ENCODE data around the gene TESMIN. TPM values are rescaled to one million over a fixed set of nuclear protein-coding genes. Genes with fewer than 3 reads are reported as not detected.

Gene TESMIN
- total and polyA plus RNA-seq, 12 donors, result 0.42 to 6.6 (median 2.6) TPM

DNA sequence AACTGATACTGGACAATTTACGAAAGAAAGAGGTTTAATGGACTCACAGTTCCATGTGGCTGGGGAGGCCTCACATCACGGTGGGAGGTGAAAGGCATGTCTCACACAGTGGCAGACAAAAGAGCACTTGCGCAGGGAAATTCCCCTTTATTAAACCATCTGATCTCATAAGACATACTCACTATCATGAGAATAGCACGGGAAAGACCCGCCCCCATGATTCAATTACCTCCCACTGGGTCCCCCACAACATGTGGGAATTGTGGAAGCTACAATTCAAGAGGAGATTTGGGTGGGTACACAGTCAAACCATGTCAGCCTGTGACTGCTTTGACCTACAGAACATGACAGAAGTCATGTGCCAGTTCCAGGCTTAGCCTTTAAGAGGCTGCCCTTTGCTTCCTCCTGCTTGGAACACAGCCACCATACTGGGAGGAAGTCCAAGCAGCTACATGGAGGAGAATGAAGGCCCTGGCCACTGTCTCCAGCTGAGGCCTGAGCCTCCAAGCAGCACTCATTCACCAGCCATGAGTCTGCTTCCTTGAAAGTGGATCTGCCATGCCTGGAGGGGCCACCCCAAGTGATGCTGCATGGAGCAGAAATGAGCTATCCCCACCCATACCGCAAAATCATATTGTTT lies 77.9 kb downstream of the TESMIN start:
- no peak overlapping the region for H3K4me3 ChIP-seq
- H3K27ac ChIP-seq, result no peak overlapping the region
- no peaks in the 10 kb centered on the region for H3K36me3 ChIP-seq (replicated peaks in 1 of 2)
- WGBS, 4 donors, result 76 to 95% (median 85%) methylated on average over 6 of the region's 6 CpGs
- intact Hi-C loops (cut with DNase I), result no loop called here
- H3K27me3 ChIP-seq, result peaks cover 6% of the 10 kb centered on the region
- no peaks in the 10 kb centered on the region for H3K4me1 ChIP-seq (replicated peaks in 1 of 2)
- no peak for TF ChIP-seq POLR2A (IDR thresholded peaks at IDR 0.05)
- TF ChIP-seq, protein P1, sequence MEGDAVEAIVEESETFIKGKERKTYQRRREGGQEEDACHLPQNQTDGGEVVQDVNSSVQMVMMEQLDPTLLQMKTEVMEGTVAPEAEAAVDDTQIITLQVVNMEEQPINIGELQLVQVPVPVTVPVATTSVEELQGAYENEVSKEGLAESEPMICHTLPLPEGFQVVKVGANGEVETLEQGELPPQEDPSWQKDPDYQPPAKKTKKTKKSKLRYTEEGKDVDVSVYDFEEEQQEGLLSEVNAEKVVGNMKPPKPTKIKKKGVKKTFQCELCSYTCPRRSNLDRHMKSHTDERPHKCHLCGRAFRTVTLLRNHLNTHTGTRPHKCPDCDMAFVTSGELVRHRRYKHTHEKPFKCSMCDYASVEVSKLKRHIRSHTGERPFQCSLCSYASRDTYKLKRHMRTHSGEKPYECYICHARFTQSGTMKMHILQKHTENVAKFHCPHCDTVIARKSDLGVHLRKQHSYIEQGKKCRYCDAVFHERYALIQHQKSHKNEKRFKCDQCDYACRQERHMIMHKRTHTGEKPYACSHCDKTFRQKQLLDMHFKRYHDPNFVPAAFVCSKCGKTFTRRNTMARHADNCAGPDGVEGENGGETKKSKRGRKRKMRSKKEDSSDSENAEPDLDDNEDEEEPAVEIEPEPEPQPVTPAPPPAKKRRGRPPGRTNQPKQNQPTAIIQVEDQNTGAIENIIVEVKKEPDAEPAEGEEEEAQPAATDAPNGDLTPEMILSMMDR (IDR thresholded peaks at IDR 0.05), result no peak
- H3K9me3 ChIP-seq (replicated peaks in 1 of 3), result no peaks in the 10 kb centered on the region
- peak in 1 of 7 donors; percentile 64 for DNase-seq

DNA sequence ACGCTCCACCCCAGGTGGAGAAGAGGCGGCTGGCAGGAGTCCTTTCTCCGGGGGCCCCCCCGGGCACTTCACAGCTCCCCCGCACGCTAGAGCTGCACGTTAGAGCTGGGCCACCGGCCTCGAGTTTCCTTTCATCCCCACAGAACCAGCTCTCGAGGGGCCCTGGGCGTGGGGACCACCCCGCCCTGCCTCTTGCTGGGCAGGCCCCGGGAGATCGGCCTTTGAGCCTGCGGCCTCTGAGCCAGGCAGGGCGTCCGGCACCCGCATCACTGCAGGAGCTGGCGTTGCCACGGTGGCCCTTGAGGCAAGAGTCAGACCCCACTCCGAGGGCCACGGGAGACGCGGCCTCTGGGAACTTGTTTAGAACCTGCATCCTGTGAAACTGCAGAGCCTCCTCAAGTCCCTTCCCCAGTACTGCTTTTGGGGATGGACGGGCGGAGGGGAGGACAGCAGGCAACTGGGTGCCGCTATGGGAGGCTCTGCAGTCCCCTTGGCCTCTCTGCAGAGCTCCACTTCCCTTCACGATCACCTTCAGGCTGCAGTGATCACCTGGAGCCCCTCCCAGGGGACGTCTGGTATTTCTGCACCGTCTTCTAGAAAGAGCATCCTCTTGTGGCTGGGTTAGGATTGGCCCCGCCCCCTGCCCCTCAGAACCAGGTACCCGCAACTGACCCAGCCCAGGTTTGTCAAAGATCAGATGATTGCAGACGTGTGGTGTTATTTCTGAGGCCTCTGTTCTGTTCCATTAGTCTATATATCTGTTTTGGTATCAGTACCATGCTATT lies 80.9 kb downstream of the TESMIN start:
- H3K4me1 ChIP-seq (replicated peaks in 1 of 2), result no peaks in the 10 kb centered on the region
- peaks cover 6% of the 10 kb centered on the region for H3K27me3 ChIP-seq
- DNase-seq, result no peak
- 76 to 86% (median 79%) methylated on average over 8 to 33 of the region's 33 CpGs for WGBS, 4 donors
- H3K36me3 ChIP-seq (replicated peaks in 1 of 2), result no peaks in the 10 kb centered on the region
- H3K4me3 ChIP-seq, result no peak overlapping the region
- intact Hi-C loops (cut with DNase I), result no loop called here
- H3K27ac ChIP-seq, result no peak overlapping the region
- H3K9me3 ChIP-seq (replicated peaks in 1 of 3), result no peaks in the 10 kb centered on the region
- no peak for TF ChIP-seq POLR2A (IDR thresholded peaks at IDR 0.05)
- TF ChIP-seq, protein P1 (IDR thresholded peaks at IDR 0.05), result no peak

DNA sequence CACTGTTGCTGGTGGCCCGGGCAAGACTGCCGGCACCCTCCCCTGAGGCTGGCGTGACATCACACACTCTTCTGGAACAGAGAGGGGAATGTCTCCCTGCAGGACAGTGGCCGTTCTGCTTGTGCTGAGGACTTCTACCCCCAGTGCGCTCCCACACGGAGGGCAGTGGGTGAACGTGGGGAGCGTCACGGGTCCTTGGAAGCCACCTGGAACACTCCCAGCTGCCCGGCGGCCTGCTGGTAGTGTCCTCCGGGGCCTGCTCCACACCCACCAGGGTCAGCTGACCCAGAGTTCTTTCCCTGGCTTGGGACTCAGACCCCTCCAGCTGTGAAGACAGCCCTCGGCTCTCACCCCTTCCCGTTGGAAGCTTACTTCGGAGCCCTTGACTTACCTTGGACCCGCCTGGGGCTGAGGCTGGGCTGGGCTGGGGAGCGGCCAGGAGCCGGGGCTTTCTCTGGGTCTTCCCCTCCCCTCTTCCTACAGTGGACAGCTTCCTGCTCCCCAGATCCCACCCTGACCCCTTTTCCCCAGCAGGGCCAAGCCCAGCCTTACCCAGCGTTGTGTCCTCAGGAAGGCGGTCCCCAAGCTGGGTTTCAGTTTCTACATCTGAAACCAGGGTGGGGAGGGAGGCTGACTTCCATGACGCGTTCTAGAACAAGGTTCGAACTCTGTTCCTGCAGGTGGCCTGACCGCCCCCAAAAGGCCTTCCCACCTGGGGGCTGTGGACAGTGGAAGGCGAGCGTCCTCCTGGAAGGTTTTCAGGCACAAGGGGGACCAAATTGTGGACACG lies 81.8 kb downstream of the TESMIN start:
- TF ChIP-seq, protein P1 (IDR thresholded peaks at IDR 0.05), result no peak
- TF ChIP-seq POLR2A (IDR thresholded peaks at IDR 0.05), result no peak
- Histone ChIP-seq H3K9me3 (replicated peaks in 1 of 3) (no peaks in the 10 kb centered on the region), H3K27ac (no peak overlapping the region), H3K27me3 (peaks cover 6% of the 10 kb centered on the region), H3K36me3 (replicated peaks in 1 of 2) (no peaks in the 10 kb centered on the region), H3K4me3 (no peak overlapping the region), H3K4me1 (replicated peaks in 1 of 2) (no peaks in the 10 kb centered on the region)
- DNase-seq, result no peak
- intact Hi-C loops (cut with DNase I), result no loop called here
- 84 to 88% (median 88%) methylated on average over 18 to 27 of the region's 27 CpGs for WGBS, 4 donors
